H54 (cell line): ENCODE measurements around the gene ITFG1.
"Not testable (repeated sequence)": the region's sequence is repeated elsewhere in the genome, so short reads cannot be mapped to it uniquely, and the experiment has no call there.

Source experiments
- DNase-seq: peaks from one replicate; pipeline ENCODE4 v3.0.0; 2011; ENCODE audit warnings: low spot score, mixed read lengths; ENCODE audit not compliant: insufficient read length
- FAIRE-seq: peaks from 3 replicates; lab custom pipeline; 2011; peaks lifted over from hg19 to GRCh38; lab: Jason Lieb, UNC
- POLR2A ChIP-seq: IDR thresholded peaks from 2 replicates; pipeline ENCODE4 v1.6.1; 2011; ENCODE audit warnings: low read depth, mild to moderate bottlenecking, low read length

Gene ITFG1

GRCh38 chr16:47370536-47370935 is 90.3 kb downstream of the ITFG1 start:
- no peak for TF ChIP-seq POLR2A
- FAIRE-seq (no peak), DNase-seq (no peak)

- DNase-seq (no peak), FAIRE-seq (no peak)
- TF ChIP-seq POLR2A = no peak
Observed at GRCh38 chr16:47366228-47366627, 94.6 kb downstream of the ITFG1 start.

- no peak for TF ChIP-seq POLR2A
- no peak for FAIRE-seq
- DNase-seq = no peak
Observed at GRCh38 chr16:47363761-47364160, 97.1 kb downstream of the ITFG1 start.

GRCh38 chr16:47359478-47359877 is 101.4 kb downstream of the ITFG1 start:
- TF ChIP-seq POLR2A = no peak
- peak; percentile 61 for FAIRE-seq
- DNase-seq = no peak

GRCh38 chr16:47358816-47359215 is 102.0 kb downstream of the ITFG1 start:
- peak; percentile 43 for DNase-seq
- FAIRE-seq = peak; percentile 99
- TF ChIP-seq POLR2A = no peak

- not testable (repeated sequence) for FAIRE-seq
Observed at GRCh38 chr16:47349029-47349428, 111.8 kb downstream of the ITFG1 start.

GRCh38 chr16:47347021-47347696 is 113.7 kb downstream of the ITFG1 start:
- DNase-seq, FAIRE-seq: not testable (repeated sequence)

More at GRCh38 chr16:47349029-47349428, 111.8 kb downstream of the ITFG1 start:
- not testable (repeated sequence) for DNase-seq

GRCh38 chr16:47342055-47342454 is 118.8 kb downstream of the ITFG1 start:
- no peak for TF ChIP-seq POLR2A
- DNase-seq (no peak), FAIRE-seq (no peak)

- not testable (repeated sequence) for FAIRE-seq, DNase-seq
Observed at GRCh38 chr16:47330562-47330961, 130.3 kb downstream of the ITFG1 start.

GRCh38 chr16:47324309-47324708 is 136.6 kb downstream of the ITFG1 start:
- not testable (repeated sequence) for FAIRE-seq, DNase-seq

GRCh38 chr16:47323241-47323640 is 137.6 kb downstream of the ITFG1 start:
- DNase-seq = no peak
- TF ChIP-seq POLR2A = no peak
- FAIRE-seq = no peak

- peak; percentile 58 for FAIRE-seq
- DNase-seq = no peak
- TF ChIP-seq POLR2A = no peak
Observed at GRCh38 chr16:47320546-47321310, 140.1 kb downstream of the ITFG1 start.

GRCh38 chr16:47317465-47318240 is 143.2 kb downstream of the ITFG1 start:
- DNase-seq = no peak
- FAIRE-seq = no peak
- TF ChIP-seq POLR2A = no peak

- no peak for TF ChIP-seq POLR2A
- DNase-seq (no peak), FAIRE-seq (no peak)
Observed at GRCh38 chr16:47316442-47317015, 144.3 kb downstream of the ITFG1 start.
